Stimulated activated CD4-positive, alpha-beta T cell treated with anti-CD3 and anti-CD28 coated beads, TNF-alpha, amount 100 ng/mL, for 4 hours (primary cell): ENCODE results near the gene GATM.

Experiments used
- DNase-seq, 3 experiments: peaks; one replicate each; pipeline ENCODE4 v3.0.0-alpha.2; 2020; ENCODE audit warnings: low read depth in 3 of 3

The GATM gene, protein sequence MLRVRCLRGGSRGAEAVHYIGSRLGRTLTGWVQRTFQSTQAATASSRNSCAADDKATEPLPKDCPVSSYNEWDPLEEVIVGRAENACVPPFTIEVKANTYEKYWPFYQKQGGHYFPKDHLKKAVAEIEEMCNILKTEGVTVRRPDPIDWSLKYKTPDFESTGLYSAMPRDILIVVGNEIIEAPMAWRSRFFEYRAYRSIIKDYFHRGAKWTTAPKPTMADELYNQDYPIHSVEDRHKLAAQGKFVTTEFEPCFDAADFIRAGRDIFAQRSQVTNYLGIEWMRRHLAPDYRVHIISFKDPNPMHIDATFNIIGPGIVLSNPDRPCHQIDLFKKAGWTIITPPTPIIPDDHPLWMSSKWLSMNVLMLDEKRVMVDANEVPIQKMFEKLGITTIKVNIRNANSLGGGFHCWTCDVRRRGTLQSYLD

DNA sequence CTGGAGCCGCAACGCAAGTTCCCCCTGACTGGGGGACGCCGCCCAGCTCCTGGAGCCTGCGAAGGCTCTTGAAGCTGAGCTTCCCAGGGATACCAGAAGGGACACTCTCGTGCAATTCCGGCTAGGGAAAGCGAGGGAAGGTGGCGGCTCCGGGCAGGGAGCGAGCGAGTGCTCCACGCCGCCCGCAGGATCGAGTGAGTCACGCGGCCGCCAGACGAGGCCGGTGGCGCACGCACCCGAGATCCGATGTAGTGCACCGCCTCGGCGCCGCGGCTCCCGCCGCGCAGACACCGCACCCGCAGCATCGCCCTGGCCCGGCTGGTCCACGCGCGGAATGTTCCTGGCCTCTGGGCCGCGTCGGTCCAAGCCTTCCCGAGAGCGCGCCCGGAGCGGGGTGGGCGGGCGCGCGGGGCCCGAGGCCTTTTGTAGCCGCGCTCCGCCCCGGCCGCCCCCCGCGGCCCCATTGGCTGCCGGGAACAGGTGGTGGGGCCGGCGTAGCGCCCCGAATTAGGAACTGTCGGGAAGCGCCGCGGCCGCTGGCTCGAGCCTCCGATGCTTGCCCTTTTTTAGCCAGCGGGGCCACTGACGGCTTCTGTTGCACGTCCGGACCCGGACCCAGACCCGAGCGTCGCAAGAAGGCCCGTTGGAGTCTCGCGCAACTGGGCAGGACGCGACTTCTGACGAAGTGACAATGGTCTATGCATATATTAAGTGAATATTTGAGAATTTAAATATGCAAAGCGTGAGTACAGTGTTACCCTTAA lies at the start of gene GATM:
Gene GATM, minus strand, starts transcription at position 396 of the 764 bp plus-strand sequence. Its CDS starts 91 bp downstream, at position 305.
- peak in 2 of 3 experiments; percentile 10 to 35 for DNase-seq

DNA sequence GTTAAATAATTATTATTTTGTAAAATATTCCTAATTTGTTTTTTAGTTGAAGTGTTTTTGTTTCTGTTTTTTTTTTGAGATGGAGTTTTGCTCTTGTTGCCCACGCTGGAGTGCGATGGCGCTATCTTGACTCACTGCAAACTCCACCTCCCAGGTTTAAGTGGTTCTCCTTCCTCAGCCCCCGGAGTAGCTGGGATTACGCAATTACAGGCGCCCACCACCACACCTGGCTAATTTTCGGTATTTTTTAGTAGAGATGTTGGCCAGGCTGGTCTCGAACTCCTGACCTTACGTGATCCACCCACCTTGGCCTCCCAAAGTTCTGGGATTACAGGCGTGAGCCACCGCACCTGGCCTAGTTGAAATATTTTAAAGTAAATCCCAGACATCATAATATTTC lies 48.7 kb upstream of the GATM start:
- DNase-seq, result no peak

DNA sequence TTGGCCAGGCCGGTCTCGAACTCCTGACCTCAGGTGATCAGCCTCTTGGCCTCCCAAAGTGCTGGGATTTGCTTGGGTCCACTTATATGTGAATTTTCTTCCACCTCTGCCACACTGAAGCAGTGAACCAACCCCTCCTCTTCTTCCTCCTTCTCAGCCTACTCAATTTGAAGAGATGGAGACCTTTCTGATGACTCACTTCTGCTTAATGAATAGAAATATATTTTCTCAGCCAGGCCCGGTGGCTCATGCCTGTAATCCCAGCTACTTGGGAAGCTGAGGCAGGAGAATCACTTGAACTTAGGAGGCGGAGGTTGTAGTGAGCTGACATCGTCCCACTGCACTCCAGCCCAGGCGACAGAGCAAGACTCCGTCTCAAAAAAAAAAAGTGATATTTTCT lies 46.8 kb upstream of the GATM start:
- DNase-seq, result no peak

DNA sequence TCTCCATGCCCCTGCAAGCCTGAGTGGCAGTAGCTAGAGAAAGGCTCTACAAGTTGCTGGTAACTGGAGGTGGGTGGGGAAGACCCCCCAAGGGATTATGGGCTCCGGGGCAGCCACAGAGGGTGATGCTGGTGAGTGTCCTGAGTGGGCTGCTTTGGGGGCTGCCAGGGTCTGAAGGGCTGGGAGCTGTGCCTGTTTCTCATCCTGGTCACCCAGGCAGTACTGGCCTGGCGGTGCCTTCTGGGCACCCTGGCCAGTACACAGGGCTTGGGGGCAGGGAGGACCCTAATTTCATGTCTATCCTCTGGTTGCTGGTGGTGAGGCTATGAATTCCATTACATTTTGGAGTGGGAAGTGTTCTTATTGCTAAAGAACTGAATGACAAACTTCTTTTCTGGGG lies 46.1 kb upstream of the GATM start:
- no peak for DNase-seq

DNA sequence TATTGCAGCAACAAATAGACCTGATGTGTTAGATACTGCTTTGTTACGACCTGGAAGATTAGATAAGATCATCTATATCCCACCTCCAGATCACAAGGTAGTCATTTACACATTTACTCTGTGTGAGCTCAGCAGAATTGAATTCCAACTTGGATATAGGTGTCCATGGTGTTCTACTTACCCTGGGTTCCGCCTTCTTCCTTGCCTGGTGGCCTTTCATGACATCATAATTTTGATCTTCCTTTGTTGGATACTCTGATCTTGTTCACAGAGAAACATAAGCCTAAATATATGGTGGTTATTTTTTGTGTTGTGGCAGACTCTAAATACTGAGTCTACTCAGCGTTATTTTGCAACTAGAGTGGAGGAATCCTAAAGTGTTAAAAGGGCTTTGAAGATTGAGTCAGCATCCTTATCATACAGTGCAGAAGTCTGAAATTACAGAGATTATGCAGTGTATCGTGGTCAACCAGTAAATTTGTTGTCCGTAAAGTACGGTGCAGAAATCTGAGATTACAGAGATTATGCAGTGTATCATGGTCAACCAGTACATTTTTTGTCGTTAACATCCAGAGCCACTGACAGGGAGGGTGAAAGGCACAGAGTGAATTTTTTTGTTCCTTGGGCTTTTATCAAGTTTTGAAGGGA lies 39.1 kb upstream of the GATM start:
- DNase-seq, result no peak

DNA sequence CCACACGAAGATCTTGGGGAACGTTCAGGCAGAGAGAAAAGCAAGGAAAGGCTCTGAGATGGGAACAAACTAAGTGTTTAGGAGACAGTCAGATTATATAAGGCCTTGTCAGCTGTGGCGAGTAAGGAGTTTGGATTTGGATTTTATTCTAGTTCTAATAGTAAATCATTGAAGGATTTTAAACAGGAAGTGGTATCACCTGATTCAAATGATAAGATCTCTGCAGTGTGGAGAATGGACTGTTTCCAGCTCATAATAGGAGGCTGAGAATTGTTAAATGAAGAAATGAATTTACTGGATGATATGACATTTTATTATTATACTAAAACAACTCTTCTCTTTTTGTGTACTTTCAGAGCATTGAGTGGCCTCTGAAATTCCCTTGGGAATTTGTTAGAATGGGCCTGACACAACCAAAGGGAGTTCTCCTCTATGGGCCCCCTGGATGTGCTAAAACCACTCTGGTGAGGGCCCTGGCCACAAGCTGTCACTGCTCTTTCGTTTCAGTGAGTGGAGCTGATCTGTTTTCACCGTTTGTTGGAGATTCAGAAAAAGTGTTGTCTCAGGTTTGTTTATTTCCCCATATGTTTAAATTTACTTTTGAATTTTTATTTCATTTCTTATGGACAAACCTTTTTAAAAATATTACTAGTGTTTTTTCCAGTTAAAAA lies 36.0 kb upstream of the GATM start:
- DNase-seq, result no peak

DNA sequence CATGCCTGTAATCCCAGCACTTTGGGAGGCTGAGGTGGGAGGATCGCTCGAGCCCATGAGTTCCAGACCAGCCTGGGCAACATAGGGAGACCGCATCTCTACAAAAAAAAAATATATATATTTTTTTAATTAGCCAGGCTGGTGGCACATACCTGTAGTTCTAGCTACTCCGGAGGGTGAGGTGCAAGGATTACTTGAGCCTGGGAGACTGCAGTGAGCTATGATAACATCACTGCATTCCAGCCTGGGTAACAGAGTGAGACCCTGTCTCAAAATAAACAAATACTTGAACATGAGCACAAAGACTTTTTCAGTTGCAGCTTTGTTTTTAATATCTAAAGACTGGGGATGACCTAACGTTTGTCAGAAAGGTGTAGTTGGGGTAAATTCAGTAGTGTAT lies 31.3 kb upstream of the GATM start:
- no peak for DNase-seq

DNA sequence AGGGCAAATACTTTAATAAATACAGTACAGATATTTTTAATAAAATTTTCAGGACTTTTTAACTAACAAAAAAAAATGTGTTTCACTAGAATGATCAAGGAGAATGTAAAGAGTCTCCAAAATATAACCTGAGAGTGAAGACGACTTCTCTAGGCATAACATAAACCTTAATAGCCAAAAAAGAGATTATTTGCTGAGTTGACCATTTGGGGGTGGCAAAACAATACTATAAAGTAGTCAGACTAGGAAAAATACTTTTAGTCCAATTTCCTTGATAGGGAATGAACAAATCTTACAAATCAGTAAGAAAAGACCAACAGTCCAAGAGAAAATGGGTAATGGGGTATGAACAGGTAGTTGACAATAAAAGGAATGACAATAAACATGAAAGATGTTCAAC lies 29.4 kb upstream of the GATM start:
- no peak for DNase-seq

DNA sequence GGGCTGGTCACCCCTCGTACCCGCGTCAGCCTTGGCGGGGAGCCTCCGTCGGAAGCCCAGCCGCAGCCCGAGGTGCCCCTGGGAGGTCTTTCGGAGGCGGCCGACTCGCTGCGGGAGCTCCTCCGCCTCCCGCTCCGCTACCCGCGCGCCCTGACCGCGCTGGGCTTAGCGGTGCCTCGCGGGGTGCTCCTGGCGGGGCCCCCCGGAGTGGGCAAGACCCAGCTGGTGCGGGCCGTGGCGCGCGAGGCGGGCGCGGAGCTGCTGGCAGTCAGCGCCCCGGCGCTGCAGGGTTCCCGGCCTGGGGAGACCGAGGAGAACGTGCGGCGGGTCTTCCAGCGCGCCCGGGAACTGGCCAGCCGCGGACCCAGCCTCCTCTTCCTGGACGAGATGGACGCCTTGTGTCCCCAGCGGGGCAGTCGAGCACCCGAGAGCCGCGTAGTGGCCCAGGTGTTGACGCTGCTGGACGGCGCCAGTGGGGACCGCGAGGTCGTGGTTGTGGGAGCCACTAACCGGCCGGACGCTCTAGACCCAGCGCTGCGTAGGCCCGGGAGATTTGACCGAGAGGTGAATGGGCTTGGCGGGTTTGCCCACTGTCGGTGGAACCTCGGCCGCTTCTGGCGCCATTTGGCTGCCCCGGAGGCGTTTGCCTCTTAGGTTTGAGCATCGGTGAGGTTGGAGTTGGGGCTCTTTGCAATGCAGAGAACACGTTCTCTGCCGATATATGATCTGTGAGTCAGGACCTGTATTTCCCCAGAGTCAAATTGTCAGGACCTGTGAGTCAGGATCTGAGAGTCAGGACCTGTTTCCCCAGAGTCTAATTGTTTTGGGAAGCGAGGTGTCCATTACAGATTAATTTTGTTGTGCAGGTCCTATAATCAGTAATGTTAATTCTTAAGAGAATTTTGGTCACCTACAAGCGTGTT lies 24.9 kb upstream of the GATM start:
- DNase-seq, result peak; percentile 2 to 16 (median 4)

DNA sequence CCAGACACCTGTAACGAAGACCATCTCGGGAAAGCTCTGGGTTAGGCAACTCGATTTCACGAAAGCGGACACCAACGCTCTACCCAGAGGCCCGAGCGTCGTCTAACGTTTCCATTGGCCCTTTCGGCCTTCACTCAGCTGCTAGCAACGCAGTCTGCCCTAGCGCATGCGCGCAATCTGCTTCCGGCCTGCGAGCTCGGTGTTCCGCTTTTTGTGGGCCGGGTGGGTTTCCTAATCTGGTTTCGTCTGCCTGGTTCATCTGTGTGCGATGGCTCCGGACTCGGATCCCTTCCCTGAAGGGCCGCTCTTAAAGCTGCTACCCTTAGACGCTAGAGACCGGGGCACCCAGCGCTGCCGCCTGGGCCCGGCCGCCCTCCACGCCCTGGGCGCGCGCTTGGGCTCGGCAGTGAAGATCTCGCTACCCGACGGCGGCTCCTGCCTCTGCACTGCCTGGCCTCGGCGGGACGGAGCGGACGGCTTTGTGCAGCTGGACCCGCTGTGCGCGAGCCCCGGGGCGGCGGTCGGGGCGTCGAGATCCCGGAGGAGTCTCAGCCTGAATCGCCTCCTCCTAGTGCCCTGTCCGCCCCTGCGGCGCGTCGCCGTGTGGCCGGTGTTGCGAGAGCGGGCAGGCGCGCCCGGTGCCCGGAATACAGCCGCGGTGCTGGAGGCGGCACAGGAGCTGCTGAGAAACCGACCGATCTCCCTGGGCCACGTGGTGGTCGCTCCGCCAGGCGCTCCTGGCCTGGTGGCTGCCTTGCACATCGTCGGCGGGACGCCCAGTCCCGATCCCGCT lies 24.0 kb upstream of the GATM start:
- peak; percentile 80 to 94 (median 87) for DNase-seq

DNA sequence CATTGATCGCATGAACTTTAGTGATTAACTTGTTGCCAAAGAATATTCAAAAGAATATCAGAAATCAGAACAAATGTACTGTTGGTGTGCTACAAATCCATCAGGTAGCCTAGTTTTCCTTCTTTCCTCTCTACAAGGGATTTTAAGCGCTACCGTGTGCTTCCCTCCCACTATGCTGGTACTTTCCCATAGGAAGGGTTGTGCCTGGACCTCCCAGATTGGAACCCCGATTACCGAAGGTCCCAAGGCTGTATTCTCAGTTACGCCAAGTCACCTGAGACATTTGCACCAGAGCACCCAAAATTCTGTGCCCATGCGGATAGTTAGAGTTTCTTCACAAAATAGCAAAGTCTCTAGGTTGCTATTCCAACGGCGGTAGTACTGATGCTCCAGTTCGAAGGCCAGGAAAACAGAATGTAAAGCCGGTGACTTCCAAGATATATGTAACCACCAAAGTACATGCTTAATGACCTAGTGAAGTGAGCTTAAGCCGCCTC lies 23.4 kb upstream of the GATM start:
- DNase-seq, result no peak

DNA sequence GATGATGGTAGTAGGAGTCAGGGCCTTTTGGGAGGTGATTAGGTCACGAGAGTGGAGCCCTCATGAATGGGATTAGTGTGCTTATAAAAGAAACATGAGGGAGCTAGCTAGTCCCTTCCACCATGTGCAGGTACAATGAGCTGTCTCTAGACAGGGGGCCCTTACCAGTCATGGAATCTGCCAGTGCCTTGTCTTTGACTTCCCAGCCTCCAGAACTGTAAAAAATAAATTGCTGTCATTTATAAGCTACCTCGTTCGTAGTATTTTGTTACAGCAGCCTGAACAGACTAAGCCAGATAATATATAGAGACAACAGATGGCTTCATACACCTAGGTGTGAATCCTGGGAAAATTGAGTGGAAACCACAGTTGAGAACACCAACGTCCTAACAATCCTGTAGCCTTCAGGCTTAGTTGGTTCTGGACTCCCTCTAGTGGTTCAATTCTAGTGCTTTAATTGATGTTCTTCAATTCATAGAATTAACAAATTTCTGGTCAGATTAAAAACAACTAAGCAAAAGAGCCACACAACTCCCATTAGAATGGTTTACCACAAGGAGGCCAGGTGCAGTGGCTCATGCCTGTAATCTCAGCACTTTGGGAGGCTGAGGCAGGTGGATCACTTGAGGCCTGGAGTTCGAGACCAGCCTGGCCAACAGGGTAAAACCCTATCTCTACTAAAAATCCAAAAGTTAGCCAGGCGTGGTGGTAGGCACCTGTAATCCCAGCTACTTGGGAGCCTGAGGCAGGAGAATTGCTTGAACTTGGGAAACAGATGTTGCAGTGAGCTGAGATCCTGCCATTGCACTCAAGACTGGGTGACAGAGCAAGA lies 21.3 kb upstream of the GATM start:
- no peak for DNase-seq

DNA sequence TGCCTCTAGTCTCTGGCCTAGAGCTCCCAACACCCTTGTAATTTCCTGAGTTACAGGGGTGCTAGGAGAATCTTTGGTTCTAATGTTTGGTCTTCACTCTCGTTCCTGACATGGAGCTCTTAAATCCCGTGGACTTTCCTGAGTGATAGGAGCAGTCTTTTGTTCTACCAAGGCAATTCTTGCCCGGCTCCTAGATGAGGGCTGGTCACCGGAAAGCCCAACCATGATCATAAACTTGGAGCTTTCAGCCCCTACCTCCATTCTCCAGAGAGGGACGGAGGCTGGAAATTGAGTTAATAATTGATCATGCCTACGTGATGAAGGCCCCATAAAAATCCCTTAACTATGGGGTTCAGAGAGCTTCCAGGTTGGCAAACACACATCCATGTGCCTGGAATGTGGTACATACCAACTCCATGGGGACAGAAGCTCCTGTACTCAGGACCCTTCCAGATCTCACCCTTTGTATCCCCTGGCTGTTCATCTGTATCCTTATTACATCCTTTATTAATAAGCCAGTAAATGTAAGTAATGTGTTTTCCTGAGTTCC lies 18.8 kb upstream of the GATM start:
- no peak for DNase-seq

DNA sequence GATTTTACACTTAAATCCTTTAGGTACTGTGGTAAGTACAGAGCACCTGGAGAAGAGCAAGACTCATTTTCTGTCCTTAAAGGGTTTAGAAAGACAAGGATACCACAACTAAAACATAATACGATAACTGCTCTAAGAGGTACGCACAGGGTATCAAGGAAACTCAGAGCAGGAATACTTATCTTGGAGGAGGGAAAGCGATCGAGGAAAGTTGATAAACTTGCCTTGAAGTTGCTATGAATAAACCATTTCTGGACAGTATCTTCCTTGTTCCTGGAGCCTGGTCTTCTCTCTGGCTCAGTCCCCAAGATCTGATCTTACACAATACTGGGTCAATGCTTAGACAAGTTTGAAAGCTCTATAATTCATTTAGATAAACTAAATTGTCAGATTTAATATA lies 17.6 kb upstream of the GATM start:
- DNase-seq, result no peak

DNA sequence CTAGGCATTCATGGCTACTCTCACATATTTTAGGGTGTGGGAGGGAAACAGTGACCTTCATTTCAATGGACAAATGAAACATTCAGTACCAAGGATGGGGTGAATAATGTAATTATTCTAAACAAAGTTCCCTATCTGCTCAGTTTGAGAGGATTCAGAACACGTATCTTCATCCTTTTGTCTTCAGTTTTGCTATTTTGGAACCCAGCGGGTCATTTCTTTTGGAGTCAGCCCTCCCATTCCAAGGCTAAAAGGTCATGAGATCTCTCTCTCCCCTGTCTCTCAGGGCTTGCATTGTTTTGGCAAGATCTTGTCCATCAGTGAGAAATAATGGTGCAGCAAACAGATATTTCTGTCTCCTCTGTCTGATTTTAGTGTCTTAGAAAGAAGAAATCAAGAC lies 16.3 kb upstream of the GATM start:
- DNase-seq, result no peak

DNA sequence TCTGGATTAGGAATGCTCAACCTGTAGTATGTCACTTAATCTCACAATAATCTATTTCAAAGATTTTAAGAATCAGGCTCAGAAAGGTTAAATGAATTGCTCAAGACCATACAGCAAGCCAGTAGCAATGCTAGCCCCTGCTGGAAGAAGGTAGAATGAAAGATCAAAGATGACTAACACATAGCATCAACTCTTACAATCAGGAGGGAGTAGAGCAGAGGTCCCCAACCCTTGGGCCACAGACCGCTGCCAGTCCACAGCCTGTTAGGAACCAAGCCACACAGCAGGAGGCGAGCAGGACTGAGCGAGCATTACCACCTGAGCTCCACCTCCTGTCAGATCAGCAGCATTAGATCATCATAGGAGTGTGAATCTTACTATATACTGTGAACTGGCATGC lies 15.5 kb upstream of the GATM start:
- no peak for DNase-seq

DNA sequence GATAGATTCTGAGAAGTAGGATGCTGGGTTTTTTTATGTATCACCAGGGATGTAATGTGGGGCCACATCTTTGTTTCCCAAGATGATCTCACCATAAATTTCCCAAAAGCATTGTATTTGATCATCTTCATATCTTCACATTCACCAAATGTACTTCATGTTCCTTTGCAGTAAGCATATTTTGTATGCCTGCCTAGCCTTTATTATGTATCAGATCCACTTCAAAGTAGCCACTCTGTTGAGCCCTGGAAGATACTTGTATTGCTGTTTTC lies 14.2 kb upstream of the GATM start:
- DNase-seq, result no peak

DNA sequence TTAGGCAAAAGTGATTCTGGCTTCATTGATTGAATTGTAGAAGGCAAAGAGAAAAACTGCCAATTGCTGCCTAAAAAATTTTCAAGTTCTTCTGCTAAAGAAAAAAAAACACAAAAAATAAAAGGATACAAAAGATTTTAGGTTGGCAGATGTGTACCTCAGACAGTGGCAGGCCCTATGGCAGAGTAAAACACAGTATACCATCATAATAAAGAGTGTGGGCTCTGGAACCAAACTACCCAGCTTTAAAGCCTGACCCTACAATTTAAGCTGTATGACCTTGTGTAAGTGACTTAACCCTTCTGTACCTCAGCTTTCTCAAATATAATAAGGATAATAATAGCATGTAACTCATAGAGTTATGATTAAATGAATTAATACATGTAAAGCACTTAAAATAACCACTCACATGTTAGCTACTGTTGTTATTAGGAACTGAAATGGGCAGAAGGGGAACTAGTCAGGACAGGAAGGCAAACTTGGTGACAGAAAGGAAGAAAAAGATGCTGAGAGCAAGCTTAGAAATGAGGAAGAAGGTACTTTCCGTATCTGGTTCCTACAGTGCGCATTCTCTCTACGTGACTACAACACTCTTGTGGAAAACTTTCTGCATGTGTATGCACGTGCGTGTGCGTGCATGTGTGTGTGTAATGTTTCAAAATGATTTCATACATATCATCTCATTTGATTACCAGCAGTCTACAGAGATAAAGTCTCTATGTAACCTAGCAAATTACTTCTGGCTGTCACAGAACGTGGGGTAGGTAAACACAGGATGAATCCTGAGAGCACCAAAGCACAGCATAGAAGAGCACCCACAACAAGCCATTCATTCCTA lies 13.6 kb upstream of the GATM start:
- no peak for DNase-seq
